ENCODE data around the gene UBD. TPM values are rescaled to one million over a fixed set of nuclear protein-coding genes. Genes with fewer than 3 reads are reported as not detected.

UBD gene
- total and polyA plus RNA-seq, 2 of the 13 experiments (the other 11 are each of a cell fraction or from before 2014, with no cell fraction given): 13.9 to 172 TPM

DNA sequence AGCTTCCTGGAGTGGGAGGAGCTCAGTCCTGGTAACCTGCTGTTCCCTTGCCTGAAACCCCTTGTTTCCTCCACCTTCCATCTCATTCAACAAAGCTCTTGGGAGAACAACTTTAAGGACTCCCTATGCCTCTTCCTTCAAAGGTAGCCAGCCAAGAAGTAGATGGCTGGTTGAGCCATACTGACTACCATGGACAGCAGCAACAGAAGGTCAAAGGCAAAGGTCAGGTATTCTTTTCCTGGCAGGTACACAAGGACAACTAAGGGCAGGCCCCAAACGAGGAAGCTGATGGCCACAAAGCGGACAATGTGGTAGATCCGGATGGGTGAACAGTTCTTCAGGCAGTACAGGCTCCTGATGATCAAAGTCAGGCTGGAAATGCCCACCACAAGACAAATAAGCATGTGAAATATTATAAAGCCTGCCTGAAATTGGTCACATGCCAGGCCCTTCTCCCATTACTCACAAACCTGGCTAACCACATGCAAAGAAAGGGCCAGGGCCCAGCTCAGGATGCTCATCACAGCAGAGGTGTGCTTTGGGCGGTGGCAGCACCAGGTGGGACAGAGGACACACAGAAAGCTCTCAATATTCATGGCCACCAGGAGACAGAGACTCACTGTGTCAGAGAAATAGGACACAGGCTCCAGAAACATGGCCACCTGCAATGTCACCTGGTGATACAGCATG is 21.7 kb downstream of the UBD start (continued):
- TF ChIP-seq, protein P1, sequence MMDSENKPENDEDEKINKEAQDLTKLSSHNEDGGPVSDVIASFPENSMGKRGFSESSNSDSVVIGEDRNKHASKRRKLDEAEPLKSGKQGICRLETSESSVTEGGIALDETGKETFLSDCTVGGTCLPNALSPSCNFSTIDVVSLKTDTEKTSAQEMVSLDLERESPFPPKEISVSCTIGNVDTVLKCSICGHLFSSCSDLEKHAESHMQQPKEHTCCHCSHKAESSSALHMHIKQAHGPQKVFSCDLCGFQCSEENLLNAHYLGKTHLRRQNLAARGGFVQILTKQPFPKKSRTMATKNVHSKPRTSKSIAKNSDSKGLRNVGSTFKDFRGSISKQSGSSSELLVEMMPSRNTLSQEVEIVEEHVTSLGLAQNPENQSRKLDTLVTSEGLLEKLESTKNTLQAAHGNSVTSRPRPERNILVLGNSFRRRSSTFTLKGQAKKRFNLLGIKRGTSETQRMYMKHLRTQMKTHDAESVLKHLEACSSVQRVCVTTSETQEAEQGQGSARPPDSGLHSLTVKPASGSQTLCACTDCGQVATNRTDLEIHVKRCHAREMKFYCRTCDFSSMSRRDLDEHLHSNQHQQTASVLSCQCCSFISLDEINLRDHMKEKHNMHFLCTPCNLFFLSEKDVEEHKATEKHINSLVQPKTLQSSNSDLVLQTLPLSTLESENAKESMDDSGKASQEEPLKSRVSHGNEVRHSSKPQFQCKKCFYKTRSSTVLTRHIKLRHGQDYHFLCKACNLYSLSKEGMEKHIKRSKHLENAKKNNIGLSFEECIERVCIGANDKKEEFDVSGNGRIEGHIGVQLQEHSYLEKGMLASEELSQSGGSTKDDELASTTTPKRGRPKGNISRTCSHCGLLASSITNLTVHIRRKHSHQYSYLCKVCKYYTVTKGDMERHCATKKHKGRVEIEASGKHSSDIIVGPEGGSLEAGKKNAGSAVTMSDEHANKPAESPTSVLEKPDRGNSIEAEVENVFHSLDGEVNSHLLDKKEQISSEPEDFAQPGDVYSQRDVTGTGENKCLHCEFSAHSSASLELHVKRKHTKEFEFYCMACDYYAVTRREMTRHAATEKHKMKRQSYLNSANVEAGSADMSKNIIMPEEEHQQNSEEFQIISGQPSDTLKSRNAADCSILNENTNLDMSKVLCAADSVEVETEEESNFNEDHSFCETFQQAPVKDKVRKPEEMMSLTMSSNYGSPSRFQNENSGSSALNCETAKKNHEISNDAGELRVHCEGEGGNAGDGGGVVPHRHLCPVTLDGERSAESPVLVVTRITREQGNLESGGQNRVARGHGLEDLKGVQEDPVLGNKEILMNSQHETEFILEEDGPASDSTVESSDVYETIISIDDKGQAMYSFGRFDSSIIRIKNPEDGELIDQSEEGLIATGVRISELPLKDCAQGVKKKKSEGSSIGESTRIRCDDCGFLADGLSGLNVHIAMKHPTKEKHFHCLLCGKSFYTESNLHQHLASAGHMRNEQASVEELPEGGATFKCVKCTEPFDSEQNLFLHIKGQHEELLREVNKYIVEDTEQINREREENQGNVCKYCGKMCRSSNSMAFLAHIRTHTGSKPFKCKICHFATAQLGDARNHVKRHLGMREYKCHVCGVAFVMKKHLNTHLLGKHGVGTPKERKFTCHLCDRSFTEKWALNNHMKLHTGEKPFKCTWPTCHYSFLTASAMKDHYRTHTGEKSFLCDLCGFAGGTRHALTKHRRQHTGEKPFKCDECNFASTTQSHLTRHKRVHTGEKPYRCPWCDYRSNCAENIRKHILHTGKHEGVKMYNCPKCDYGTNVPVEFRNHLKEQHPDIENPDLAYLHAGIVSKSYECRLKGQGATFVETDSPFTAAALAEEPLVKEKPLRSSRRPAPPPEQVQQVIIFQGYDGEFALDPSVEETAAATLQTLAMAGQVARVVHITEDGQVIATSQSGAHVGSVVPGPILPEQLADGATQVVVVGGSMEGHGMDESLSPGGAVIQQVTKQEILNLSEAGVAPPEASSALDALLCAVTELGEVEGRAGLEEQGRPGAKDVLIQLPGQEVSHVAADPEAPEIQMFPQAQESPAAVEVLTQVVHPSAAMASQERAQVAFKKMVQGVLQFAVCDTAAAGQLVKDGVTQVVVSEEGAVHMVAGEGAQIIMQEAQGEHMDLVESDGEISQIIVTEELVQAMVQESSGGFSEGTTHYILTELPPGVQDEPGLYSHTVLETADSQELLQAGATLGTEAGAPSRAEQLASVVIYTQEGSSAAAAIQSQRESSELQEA (CRISPR knock-in tag; IDR thresholded peaks at IDR 0.05; ENCODE audit: not compliant biosample characterization): no peak
- TF ChIP-seq ELF1 (CRISPR knock-in tag; IDR thresholded peaks at IDR 0.05) (peak; percentile 39; the same call in 1 of the 2 replicates), ZSCAN12 (CRISPR knock-in tag; IDR thresholded peaks at IDR 0.05) (no peak), MAZ (IDR thresholded peaks at IDR 0.05; ENCODE audit: borderline replicate concordance, low read depth, low read length) (no peak), MAZ (CRISPR knock-in tag; IDR thresholded peaks at IDR 0.05; ENCODE audit: low read depth) (no peak), NR2F6 (IDR thresholded peaks at IDR 0.05) (peak; percentile 74), NR2F6 (CRISPR knock-in tag; IDR thresholded peaks at IDR 0.05) (peak; percentile 81), RARA (CRISPR knock-in tag; IDR thresholded peaks at IDR 0.05) (0 out of 2 replicates have a peak, but pooled peaks have one; percentile 8), ZNF496 (CRISPR knock-in tag; IDR thresholded peaks at IDR 0.05; ENCODE audit: insufficient replicate concordance) (no peak), NR2F1 (CRISPR knock-in tag; IDR thresholded peaks at IDR 0.05) (peak; percentile 46 to 81; a peak in 2 of 4 replicates)
- TF ChIP-seq, protein P2, sequence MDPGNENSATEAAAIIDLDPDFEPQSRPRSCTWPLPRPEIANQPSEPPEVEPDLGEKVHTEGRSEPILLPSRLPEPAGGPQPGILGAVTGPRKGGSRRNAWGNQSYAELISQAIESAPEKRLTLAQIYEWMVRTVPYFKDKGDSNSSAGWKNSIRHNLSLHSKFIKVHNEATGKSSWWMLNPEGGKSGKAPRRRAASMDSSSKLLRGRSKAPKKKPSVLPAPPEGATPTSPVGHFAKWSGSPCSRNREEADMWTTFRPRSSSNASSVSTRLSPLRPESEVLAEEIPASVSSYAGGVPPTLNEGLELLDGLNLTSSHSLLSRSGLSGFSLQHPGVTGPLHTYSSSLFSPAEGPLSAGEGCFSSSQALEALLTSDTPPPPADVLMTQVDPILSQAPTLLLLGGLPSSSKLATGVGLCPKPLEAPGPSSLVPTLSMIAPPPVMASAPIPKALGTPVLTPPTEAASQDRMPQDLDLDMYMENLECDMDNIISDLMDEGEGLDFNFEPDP (CRISPR knock-in tag; conservative IDR thresholded peaks at IDR 0.05): 0 out of 2 replicates have a peak, but pooled peaks have one; percentile 76

Measured in HepG2 (cell line).